Fibroblast of lung (primary cell): ENCODE data around the gene OLR1. TPM values are rescaled to one million over a fixed set of nuclear protein-coding genes. Genes with fewer than 3 reads are reported as not detected.

Experiments used
- DNase-seq, 2 donors: peaks; one replicate each; pipeline versions ENCODE4 v3.0.0 to v3.0.0-alpha.2; 2010; ENCODE audit warnings: low read depth in 2 of 2
- H2AFZ ChIP-seq: 2 replicates; pipeline ENCODE4 v1.5.1; 2012; ENCODE audit warnings: low read length, control low read depth, inconsistent platforms
- H3K27ac ChIP-seq: 2 replicates; pipeline ENCODE4 v1.5.1; 2011; ENCODE audit warnings: low read length, control low read depth; ENCODE audit not compliant: insufficient read depth
- H3K27me3 ChIP-seq: 2 replicates; pipeline ENCODE4 v1.5.1; 2011; ENCODE audit warnings: mild to moderate bottlenecking, low read length; ENCODE audit not compliant: control insufficient read depth, insufficient read depth
- H3K36me3 ChIP-seq: 2 replicates; pipeline ENCODE4 v1.5.1; 2011; ENCODE audit warnings: low read length; ENCODE audit not compliant: control insufficient read depth, insufficient read depth
- H3K4me1 ChIP-seq: 2 replicates; pipeline ENCODE4 v1.5.1; 2011; ENCODE audit warnings: low read length; ENCODE audit not compliant: control insufficient read depth, insufficient read depth; ENCODE audit errors: extremely low read depth
- H3K4me2 ChIP-seq: 2 replicates; pipeline ENCODE4 v1.5.1; 2011; ENCODE audit warnings: low read length, control low read depth; ENCODE audit not compliant: insufficient read depth; ENCODE audit errors: extremely low read depth
- H3K4me3 ChIP-seq, 4 experiments: fragments of 200-600 bp in 1 of 4; sonication (generic) in 1 of 4; replicated peaks in 1 of 4; 2 replicates each; pipeline ENCODE4 v1.5.1; 2011 to 2016; ENCODE audit warnings: low read length in 4 of 4, low read depth in 3 of 4, mild to moderate bottlenecking in 3 of 4, control low read depth in 2 of 4, inconsistent platforms in 1 of 4, mixed read lengths in 1 of 4; ENCODE audit not compliant: insufficient read depth in 1 of 4; ENCODE audit errors: control extremely low read depth in 1 of 4
- H3K79me2 ChIP-seq: 2 replicates; pipeline ENCODE4 v1.5.1; 2012; ENCODE audit warnings: mild to moderate bottlenecking, low read length, inconsistent platforms; ENCODE audit not compliant: control insufficient read depth, insufficient read depth
- H3K9ac ChIP-seq: 2 replicates; pipeline ENCODE4 v1.5.1; 2011; ENCODE audit warnings: mild to moderate bottlenecking, low read length, control low read depth; ENCODE audit not compliant: insufficient read depth
- H3K9me3 ChIP-seq: 2 replicates; pipeline ENCODE4 v1.5.1; 2012; ENCODE audit warnings: low read depth, low read length; ENCODE audit not compliant: control insufficient read depth, insufficient read depth
- H4K20me1 ChIP-seq: 2 replicates; pipeline ENCODE4 v1.5.1; 2011; ENCODE audit warnings: low read length; ENCODE audit not compliant: control insufficient read depth, insufficient read depth; ENCODE audit errors: extremely low read depth
- CTCF ChIP-seq, 2 donors: IDR thresholded peaks in 1 of 2; conservative IDR thresholded peaks in 1 of 2; 1 replicate in 1 of 2; 2 replicates in 1 of 2; pipeline ENCODE4 v1.5.1; 2011 to 2012; ENCODE audit warnings: low read length in 2 of 2, control low read depth in 1 of 2, inconsistent platforms in 1 of 2, low read depth in 1 of 2, mild to moderate bottlenecking in 1 of 2
- EZH2 ChIP-seq: IDR thresholded peaks from 2 replicates; pipeline ENCODE4 v1.5.1; 2012; ENCODE audit warnings: low read length, control low read depth, mild to moderate bottlenecking; ENCODE audit errors: missing control alignments
- polyA plus RNA-seq, 2 donors: library from polyadenylated mRNA; depleted of rRNA in 1 of 2; stranded (reverse) in 1 of 2; unstranded in 1 of 2; fragments of >200 nt; gene quantifications; 2 replicates each; pipeline ENCODE4 v1.2.1, GENCODE V29; 2011 to 2012; ENCODE audit warnings: missing spikeins in 1 of 2
- total RNA-seq: library from RNA; depleted of rRNA; stranded (reverse); fragments of >200 nt; gene quantifications from 2 replicates; pipeline ENCODE4 v1.2.1, GENCODE V29; 2014

Gene OLR1
- total and polyA plus RNA-seq, 2 donors (not counting 1 experiment from before 2014, with no cell fraction given): 1.2 to 27.4 TPM

DNA sequence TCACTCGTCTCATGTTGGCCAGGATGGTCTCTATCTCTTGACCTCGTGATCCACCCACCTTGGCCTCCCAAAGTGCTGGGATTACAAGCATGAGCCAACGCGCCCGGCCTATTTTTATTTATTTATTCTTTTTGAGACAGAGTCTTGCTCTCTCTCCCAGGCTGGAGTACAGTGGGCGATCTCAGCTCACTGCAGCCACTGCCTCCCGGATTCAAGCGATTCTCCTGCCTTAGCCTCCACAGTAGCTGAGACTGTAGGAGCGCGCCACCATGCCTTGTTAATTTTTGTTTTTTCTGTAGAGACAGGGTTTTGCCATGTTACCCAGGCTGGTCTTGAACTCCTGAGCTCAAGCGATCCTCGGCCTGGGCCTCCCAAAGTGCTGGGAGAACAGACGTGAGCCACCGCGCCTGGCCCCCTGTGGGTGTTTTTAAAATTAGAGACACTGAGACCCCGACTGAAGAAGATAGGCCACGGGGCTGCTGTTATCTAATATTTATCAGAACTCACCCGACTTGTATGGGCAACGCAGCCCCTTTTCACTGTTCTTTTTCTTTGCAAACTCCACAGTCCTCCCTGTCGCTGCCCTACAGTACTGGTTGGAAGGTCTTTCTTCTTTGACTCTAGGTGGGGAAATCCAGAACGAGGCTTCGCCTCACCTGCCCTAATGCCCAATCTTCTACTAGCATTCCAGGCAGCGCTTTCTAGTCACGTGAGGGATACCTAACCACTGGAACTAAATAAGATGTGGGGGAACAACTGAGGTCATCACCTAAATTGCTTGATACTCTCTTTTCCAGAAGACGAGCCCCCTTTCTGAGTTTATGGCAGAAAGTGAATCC lies 39.4 kb upstream of the OLR1 start:
- H3K36me3 ChIP-seq: peaks cover 2% of the 10 kb centered on the region
- H3K27me3 ChIP-seq: no peaks in the 10 kb centered on the region
- H3K9ac ChIP-seq: peak overlapping the region; percentile 32
- H3K4me1 ChIP-seq: peaks cover 4% of the 10 kb centered on the region
- H3K4me2 ChIP-seq: no peak overlapping the region
- H4K20me1 ChIP-seq: peaks cover 4% of the 10 kb centered on the region
- peaks cover 21% of the 10 kb centered on the region for H3K79me2 ChIP-seq
- H3K9me3 ChIP-seq: no peaks in the 10 kb centered on the region
- no peak for DNase-seq
- no peak for TF ChIP-seq CTCF (conservative IDR thresholded peaks at IDR 0.05 in 1 of 2, IDR thresholded peaks at IDR 0.05 in 1 of 2; ENCODE audit: low read depth in 1 of 2, low read length in 2 of 2)
- TF ChIP-seq EZH2: no peak
- peak overlapping the region; percentile 100 for H3K27ac ChIP-seq
- H2AFZ ChIP-seq: no peak overlapping the region
- no peak overlapping the region for H3K4me3 ChIP-seq

- H3K9me3 ChIP-seq: no peaks in the 10 kb centered on the region
- peaks cover 4% of the 10 kb centered on the region for H3K4me1 ChIP-seq
- no peak for DNase-seq
- H4K20me1 ChIP-seq: peaks cover 3% of the 10 kb centered on the region
- H3K36me3 ChIP-seq: peaks cover 2% of the 10 kb centered on the region
- no peaks in the 10 kb centered on the region for H3K27me3 ChIP-seq
- H3K4me2 ChIP-seq: no peak overlapping the region
- no peak overlapping the region for H3K4me3 ChIP-seq
- no peak for TF ChIP-seq CTCF (conservative IDR thresholded peaks at IDR 0.05 in 1 of 2, IDR thresholded peaks at IDR 0.05 in 1 of 2; ENCODE audit: low read depth in 1 of 2, low read length in 2 of 2)
- TF ChIP-seq EZH2: no peak
- no peak overlapping the region for H2AFZ ChIP-seq
- H3K9ac ChIP-seq: no peak overlapping the region
- H3K27ac ChIP-seq: no peak overlapping the region
- H3K79me2 ChIP-seq: peaks cover 13% of the 10 kb centered on the region
These were observed 38.3 kb upstream of the OLR1 start for GRCh38 chr12:10210225-10210624.

DNA sequence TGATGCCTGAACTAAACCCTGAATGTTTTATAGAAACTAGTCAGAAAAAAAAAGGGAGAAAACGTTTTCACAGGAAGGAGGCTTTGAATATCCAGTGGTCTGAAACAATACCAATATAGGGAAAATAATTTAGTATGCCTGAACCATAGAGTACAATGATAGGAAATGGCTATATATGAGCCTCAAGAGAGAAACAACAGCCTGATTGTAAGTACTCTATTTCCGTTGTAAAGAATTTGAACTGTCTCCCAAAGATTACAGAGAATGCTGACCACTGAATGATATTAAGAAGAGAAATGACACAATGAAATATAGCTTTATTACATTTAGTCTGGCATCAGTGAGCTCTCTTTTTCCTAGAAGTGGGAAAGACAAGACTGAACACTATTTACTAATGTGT lies 35.2 kb upstream of the OLR1 start:
- no peaks in the 10 kb centered on the region for H3K36me3 ChIP-seq
- no peak overlapping the region for H3K4me3 ChIP-seq
- TF ChIP-seq EZH2: no peak
- no peak for TF ChIP-seq CTCF (conservative IDR thresholded peaks at IDR 0.05 in 1 of 2, IDR thresholded peaks at IDR 0.05 in 1 of 2; ENCODE audit: low read depth in 1 of 2, low read length in 2 of 2)
- no peaks in the 10 kb centered on the region for H3K79me2 ChIP-seq
- no peak overlapping the region for H3K27ac ChIP-seq
- H3K9me3 ChIP-seq: no peaks in the 10 kb centered on the region
- H2AFZ ChIP-seq: no peak overlapping the region
- H3K4me2 ChIP-seq: no peak overlapping the region
- DNase-seq: no peak
- H4K20me1 ChIP-seq: no peaks in the 10 kb centered on the region
- H3K4me1 ChIP-seq: no peaks in the 10 kb centered on the region
- no peaks in the 10 kb centered on the region for H3K27me3 ChIP-seq
- no peak overlapping the region for H3K9ac ChIP-seq
